Measurements from ENCODE around the gene SLC34A3. TPM values are rescaled to one million over a fixed set of nuclear protein-coding genes. Genes with fewer than 3 reads are reported as not detected.
A peak's percentile ranks its signal among the peaks of the same experiment; 100 is the strongest.

Gene SLC34A3
- polyA plus RNA-seq, 2 of the 4 experiments (the other 2 are of a cell fraction), result 0.05 TPM; not detected in 1

DNA sequence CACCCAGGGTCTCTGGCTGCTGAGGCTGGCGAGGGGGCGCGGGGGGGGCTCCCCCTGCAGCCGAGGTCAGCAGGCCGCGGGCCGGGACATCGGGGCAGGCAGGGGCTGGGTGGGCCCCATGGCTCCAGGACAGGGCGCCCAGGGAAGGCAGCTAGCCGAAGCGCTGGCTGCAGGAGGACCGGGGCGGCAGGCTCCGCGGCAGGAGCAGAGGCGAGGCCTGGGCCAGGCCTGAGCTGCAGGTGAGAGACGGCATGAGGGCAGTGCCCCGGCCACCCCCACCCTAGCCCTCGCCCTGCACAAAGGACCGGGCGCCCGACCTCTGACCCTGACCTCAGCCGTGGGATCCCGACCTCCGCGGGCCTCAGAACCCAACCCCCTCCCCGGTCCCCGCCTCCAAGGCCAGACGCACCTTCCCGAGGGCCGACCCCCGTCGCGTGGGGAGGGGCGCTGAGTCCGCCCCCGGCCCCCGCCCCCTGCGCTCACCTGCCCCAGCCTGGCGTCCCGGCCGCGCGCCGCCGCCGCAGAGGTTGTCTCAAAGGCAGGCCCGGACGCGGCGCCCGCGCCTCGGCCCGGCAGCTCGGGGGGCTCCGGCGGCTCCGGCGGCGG lies 9.1 kb upstream of the SLC34A3 start:
- TF ChIP-seq FOSB (CRISPR knock-in tag; IDR thresholded peaks at IDR 0.05) (no peak), NPAS2 (CRISPR knock-in tag; IDR thresholded peaks at IDR 0.05; ENCODE audit: borderline replicate concordance) (no peak), NFE2L2 (conservative IDR thresholded peaks at IDR 0.05; ENCODE audit: low read length) (no peak), CBX8 (IDR thresholded peaks at IDR 0.05) (no peak), CHD4 (IDR thresholded peaks at IDR 0.05; ENCODE audit: borderline replicate concordance) (no peak), HEYL (CRISPR knock-in tag; IDR thresholded peaks at IDR 0.05) (no peak), POLR2AphosphoS2 (conservative IDR thresholded peaks at IDR 0.05; ENCODE audit: low read length) (no peak), TP53 (CRISPR knock-in tag; IDR thresholded peaks at IDR 0.05) (no peak)
- TF ChIP-seq, protein P1, sequence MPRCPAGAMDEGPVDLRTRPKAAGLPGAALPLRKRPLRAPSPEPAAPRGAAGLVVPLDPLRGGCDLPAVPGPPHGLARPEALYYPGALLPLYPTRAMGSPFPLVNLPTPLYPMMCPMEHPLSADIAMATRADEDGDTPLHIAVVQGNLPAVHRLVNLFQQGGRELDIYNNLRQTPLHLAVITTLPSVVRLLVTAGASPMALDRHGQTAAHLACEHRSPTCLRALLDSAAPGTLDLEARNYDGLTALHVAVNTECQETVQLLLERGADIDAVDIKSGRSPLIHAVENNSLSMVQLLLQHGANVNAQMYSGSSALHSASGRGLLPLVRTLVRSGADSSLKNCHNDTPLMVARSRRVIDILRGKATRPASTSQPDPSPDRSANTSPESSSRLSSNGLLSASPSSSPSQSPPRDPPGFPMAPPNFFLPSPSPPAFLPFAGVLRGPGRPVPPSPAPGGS (IDR thresholded peaks at IDR 0.05), result no peak
- TF ChIP-seq, protein P2, sequence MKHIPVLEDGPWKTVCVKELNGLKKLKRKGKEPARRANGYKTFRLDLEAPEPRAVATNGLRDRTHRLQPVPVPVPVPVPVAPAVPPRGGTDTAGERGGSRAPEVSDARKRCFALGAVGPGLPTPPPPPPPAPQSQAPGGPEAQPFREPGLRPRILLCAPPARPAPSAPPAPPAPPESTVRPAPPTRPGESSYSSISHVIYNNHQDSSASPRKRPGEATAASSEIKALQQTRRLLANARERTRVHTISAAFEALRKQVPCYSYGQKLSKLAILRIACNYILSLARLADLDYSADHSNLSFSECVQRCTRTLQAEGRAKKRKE (CRISPR knock-in tag; IDR thresholded peaks at IDR 0.05; ENCODE audit: low read depth), result no peak
- peak overlapping the region; percentile 82 for H3K4me2 ChIP-seq
- H3K4me1 ChIP-seq, result peaks cover 64% of the 10 kb centered on the region
- ChIA-PET CTCF (interaction anchor here (2.2 to 10.1 kb wide), 4 partner anchors 15 to 175 kb away, joined by 5 to 113 read pairs (median 76); partner anchors contain the start of genes ANAPC2, NPDC1, SSNA1 and TUBB4B), POLR2A (interaction anchor here (1.4 kb wide), 1 partner anchor 19 kb away, joined by 4 read pairs; no protein-coding TSS in a partner anchor)
- no peak for DNase-seq (ENCODE audit: low read depth in 1 of 2, low spot score in 1 of 2)
- H3K9me3 ChIP-seq, result no peaks in the 10 kb centered on the region
- no peak for ATAC-seq
- FAIRE-seq, result no peak
- WGBS (ENCODE audit: missing lambda C conversion rate), result 61% methylated on average over 17 of the region's 61 CpGs
- H3K4me3 ChIP-seq, result peak overlapping the region; percentile 28
- H3K27ac ChIP-seq, result peak overlapping the region; percentile 29 to 89; a peak in 4 of 6 replicates

DNA sequence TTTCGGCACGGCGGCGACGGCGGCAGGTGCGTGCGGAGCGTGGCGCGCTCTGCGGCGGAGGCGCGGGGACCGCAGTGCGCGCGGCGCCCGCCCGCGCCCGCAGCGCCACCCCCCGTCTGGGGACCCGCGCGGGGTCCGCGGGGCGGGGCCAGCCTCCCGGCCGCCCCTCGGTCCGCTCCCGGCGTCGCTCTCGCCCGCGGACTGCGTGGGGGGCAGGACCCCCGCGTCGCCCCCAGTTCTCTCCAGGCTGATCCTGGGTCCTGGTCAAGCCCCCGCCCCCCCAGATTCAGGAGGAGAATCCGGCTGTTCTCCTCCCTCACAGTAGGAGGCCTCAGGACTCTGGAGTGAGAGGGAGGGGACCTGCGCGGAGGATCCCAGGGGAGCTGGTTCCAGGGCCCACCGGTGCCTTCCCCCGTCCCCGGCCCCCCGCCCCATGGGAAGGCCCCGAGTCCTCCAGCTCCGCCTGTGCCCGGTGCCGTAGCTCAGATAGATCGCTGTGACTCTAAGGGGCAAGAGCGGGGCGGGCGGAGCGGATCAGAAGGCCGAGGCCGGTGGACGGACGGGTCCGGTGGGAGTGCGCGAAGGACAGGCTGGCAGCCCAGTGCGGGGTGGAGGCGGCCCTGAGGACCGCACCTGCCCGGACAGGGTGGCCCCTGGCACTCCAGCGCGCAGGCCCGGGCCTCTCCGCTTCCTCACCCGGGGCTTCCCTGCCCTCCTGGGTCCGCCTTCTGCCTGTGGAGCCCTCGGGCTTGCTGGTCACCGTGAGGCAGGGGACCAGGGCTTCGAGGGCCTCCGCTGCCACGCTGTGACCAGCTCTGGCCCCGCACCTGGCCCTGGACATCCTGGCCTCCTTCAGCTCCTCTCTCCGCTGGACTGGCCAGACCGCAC lies 8.3 kb upstream of the SLC34A3 start, which contains the start of gene RNF208:
RNF208 (minus strand) TSS at position 51 of the 888 bp plus-strand sequence. CDS start 1,028 bp downstream, outside the sequence.
- Histone ChIP-seq H3K27ac (peak within 1 kb of the TSS; percentile 89 to 93), H3K4me1 (peaks cover 64% of the 10 kb centered on the region), H3K4me3 (peak within 1 kb of the TSS; percentile 72), H3K9me3 (no peaks in the 10 kb centered on the region), H3K4me2 (peak within 1 kb of the TSS; percentile 82)
- ATAC-seq (peak; percentile 0; a peak in 3 of 6 replicates), DNase-seq (ENCODE audit: low read depth in 1 of 2, low spot score in 1 of 2) (no peak), FAIRE-seq (no peak)
- ChIA-PET CTCF (interaction anchor here (0.7 to 10.1 kb wide), 11 partner anchors 12 to 193 kb away, joined by 3 to 113 read pairs (median 7); partner anchors contain the start of genes ANAPC2, NPDC1, SSNA1 and TUBB4B), POLR2A (interaction anchor here (0.6 to 3.5 kb wide), 14 partner anchors 13 to 375 kb away, joined by 3 to 37 read pairs (median 6); partner anchors contain the start of genes ANAPC2, SSNA1, TOR4A and TPRN)
- TF ChIP-seq ESRRA (IDR thresholded peaks at IDR 0.05; ENCODE audit: borderline replicate concordance, low read length), result no peak
- TF ChIP-seq SMC3 (IDR thresholded peaks at IDR 0.05), result no peak
- no peak for TF ChIP-seq PHF8 (IDR thresholded peaks at IDR 0.05; ENCODE audit: borderline replicate concordance, low read depth)
- TF ChIP-seq PBX3 (IDR thresholded peaks at IDR 0.05), result no peak
- no peak for TF ChIP-seq FOSL2 (IDR thresholded peaks at IDR 0.05)
- no peak for TF ChIP-seq FOSL2 (CRISPR knock-in tag; IDR thresholded peaks at IDR 0.05)
- TF ChIP-seq, protein P3, sequence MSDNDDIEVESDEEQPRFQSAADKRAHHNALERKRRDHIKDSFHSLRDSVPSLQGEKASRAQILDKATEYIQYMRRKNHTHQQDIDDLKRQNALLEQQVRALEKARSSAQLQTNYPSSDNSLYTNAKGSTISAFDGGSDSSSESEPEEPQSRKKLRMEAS (IDR thresholded peaks at IDR 0.05), result no peak
- TF ChIP-seq ELK1 (IDR thresholded peaks at IDR 0.05; ENCODE audit: low read depth, low read length), result no peak
- no peak for TF ChIP-seq RCOR1 (IDR thresholded peaks at IDR 0.05; ENCODE audit: low read depth, low read length)
- TF ChIP-seq EHMT2 (IDR thresholded peaks at IDR 0.05; ENCODE audit: low read depth), result no peak
- TF ChIP-seq HES2 (IDR thresholded peaks at IDR 0.05), result no peak
- TF ChIP-seq HOXB5 (CRISPR knock-in tag; IDR thresholded peaks at IDR 0.05), result no peak
- no peak for TF ChIP-seq ZNF302 (CRISPR knock-in tag; IDR thresholded peaks at IDR 0.05)
- no peak for TF ChIP-seq NFE2L2 (conservative IDR thresholded peaks at IDR 0.05; ENCODE audit: low read length)
- TF ChIP-seq RARB (CRISPR knock-in tag; IDR thresholded peaks at IDR 0.05), result no peak
- TF ChIP-seq, protein P1 (IDR thresholded peaks at IDR 0.05), result no peak
- no peak for TF ChIP-seq NR3C1 (IDR thresholded peaks at IDR 0.05)
- WGBS (ENCODE audit: missing lambda C conversion rate), result 91% methylated on average over 71 of the region's 88 CpGs
